Measurements from ENCODE around the gene PHLDB2. TPM values are rescaled to one million over a fixed set of nuclear protein-coding genes. Genes with fewer than 3 reads are reported as not detected.

The PHLDB2 gene
- total RNA-seq, 1 experiment from 2014 or later, result 143 TPM

GRCh38 chr3:111954228-111954990 is 95.3 kb downstream of the PHLDB2 start (continued):
- no peak for TF ChIP-seq REST (IDR thresholded peaks at IDR 0.05; ENCODE audit: low read depth)

GRCh38 chr3:111955876-111956275 is 96.8 kb downstream of the PHLDB2 start:
- CTCF ChIA-PET, result interaction anchor here (0.7 to 1.8 kb wide), 3 partner anchors 11 to 61 kb away, joined by 3 to 4 read pairs (median 3); partner anchors contain the start of gene ABHD10

More at GRCh38 chr3:111955876-111956275, 96.8 kb downstream of the PHLDB2 start:
- no peak overlapping the region for H2AFZ ChIP-seq (ENCODE audit: low read depth, low read length, poor library complexity, severe bottlenecking)
- peaks cover 26 to 27% of the 10 kb centered on the region in 2 experiments for H3K4me1 ChIP-seq (ENCODE audit: control insufficient read depth in 1 of 2, insufficient read depth in 2 of 2, low read length in 2 of 2)
- ATAC-seq (no peak), DNase-seq (ENCODE audit: low read depth, low spot score) (no peak)
- intact Hi-C loops (cut with micrococcal nuclease), result no loop called here
- POLR2A ChIA-PET, result interaction anchor here (0.8 to 2.2 kb wide), 5 partner anchors 10 to 38 kb away, joined by 3 to 7 read pairs (median 6); partner anchors contain the start of gene ABHD10
- no peaks in the 10 kb centered on the region for H4K20me1 ChIP-seq (ENCODE audit: insufficient read depth)
- no peak overlapping the region for H3K4me2 ChIP-seq (ENCODE audit: low read length)
- no peak overlapping the region for H3K9ac ChIP-seq (ENCODE audit: low read length)
- no peaks in the 10 kb centered on the region for H3K9me2 ChIP-seq (ENCODE audit: insufficient read depth)
- no peak overlapping the region for H3K4me3 ChIP-seq (replicated peaks in 1 of 2; ENCODE audit: low read depth in 1 of 2, low read length in 2 of 2)
- H3K27me3 ChIP-seq (ENCODE audit: insufficient read depth, low read length), result no peaks in the 10 kb centered on the region
- no peaks in the 10 kb centered on the region for H3K79me2 ChIP-seq (ENCODE audit: insufficient read depth, low read length)
- H3K9me3 ChIP-seq (ENCODE audit: control insufficient read depth in 1 of 2, insufficient read depth in 1 of 2, low read depth in 1 of 2, low read length in 2 of 2), result no peaks in the 10 kb centered on the region
- H3K27ac ChIP-seq (ENCODE audit: low read depth, low read length), result peak overlapping the region; percentile 85
- RAD21 ChIA-PET (ENCODE audit: low non-redundant PET in 1 of 2, low total read pairs in 2 of 2, uncharacterized antibody in 2 of 2, unreplicated experiment in 2 of 2), result no interaction called here
- BruUV-seq (replicated peaks), result no TSS peak
- H3K36me3 ChIP-seq (ENCODE audit: control insufficient read depth in 1 of 2, insufficient read depth in 2 of 2, low read length in 2 of 2), result peaks cover 18 to 45% of the 10 kb centered on the region in 2 experiments; a peak in 2 of 4 replicates
- TF ChIP-seq ELF1 (IDR thresholded peaks at IDR 0.05; ENCODE audit: borderline replicate concordance, low read depth), result no peak
- TF ChIP-seq RAD21 (IDR thresholded peaks at IDR 0.05; ENCODE audit: low read depth), result no peak
- TF ChIP-seq ATF3 (IDR thresholded peaks at IDR 0.05), result no peak
- TF ChIP-seq SP1 (IDR thresholded peaks at IDR 0.05; ENCODE audit: low read depth), result no peak
- no peak for TF ChIP-seq ZBTB33 (IDR thresholded peaks at IDR 0.05; ENCODE audit: extremely low read depth, insufficient replicate concordance, low read length)
- TF ChIP-seq EZH2 (IDR thresholded peaks at IDR 0.05), result no peak
- TF ChIP-seq EZH2phosphoT487 (IDR thresholded peaks at IDR 0.05; ENCODE audit: borderline replicate concordance), result no peak
- TF ChIP-seq POLR2A (IDR thresholded peaks at IDR 0.05; ENCODE audit: borderline replicate concordance, extremely low read depth, insufficient read depth, insufficient read length), result no peak
- no peak for TF ChIP-seq CTCF (IDR thresholded peaks at IDR 0.05 in 2 of 3, conservative IDR thresholded peaks at IDR 0.05 in 1 of 3; ENCODE audit: borderline replicate concordance in 1 of 3, insufficient read depth in 1 of 3, low read depth in 2 of 3, low read length in 2 of 3)
- no peak for TF ChIP-seq JUND (IDR thresholded peaks at IDR 0.05)
- TF ChIP-seq ZFX (IDR thresholded peaks at IDR 0.05), result no peak
- TF ChIP-seq TCF7L2 (IDR thresholded peaks at IDR 0.05; ENCODE audit: borderline replicate concordance, extremely low read depth, insufficient read depth, insufficient read length), result no peak
- TF ChIP-seq ZNF274 (IDR thresholded peaks at IDR 0.05; ENCODE audit: low read depth, low read length), result no peak
